ENCODE data around the gene C1QTNF2.
A peak's percentile ranks its signal among the peaks of the same experiment; 100 is the strongest.

The C1QTNF2 gene

DNA sequence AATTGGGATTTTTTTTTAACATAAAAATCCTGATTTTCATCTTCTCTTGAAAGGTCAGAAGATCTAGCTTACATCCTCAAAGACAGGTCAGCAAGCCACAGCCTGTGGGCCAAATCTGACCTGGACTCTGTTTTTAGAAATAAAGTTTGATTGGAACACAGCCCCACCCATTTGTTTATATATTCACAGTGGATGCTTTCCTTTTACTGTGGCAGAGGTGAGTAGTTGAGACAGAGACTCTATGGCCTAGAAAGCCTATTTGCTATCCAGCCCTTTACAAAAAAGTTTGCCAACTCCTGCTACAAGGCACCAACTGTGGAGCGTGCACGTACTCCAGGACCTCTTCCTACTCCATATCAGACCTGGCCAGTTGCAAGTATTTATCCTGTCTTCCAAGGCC is 44.7 kb downstream of the C1QTNF2 start:
- H3K56ac ChIP-seq (ENCODE audit: low read length) = no peak overlapping the region
- no peak overlapping the region for H3K27ac ChIP-seq (ENCODE audit: low read depth, low read length)
- no peak overlapping the region for H2BK15ac ChIP-seq (replicated peaks; ENCODE audit: low read depth)
- H4K5ac ChIP-seq (ENCODE audit: low read length) = no peak overlapping the region
- H3K79me2 ChIP-seq (ENCODE audit: control insufficient read depth, insufficient read depth, low read length) = no peaks in the 10 kb centered on the region
- no peaks in the 10 kb centered on the region for H3K36me3 ChIP-seq (ENCODE audit: control insufficient read depth, insufficient read depth, low read length)
- no peak for DNase-seq
- no peak overlapping the region for H3K4ac ChIP-seq (ENCODE audit: low read depth, low read length)
- no peaks in the 10 kb centered on the region for H3K4me1 ChIP-seq (ENCODE audit: control insufficient read depth, low read depth, low read length)
- H3K79me1 ChIP-seq (ENCODE audit: low read length) = no peaks in the 10 kb centered on the region
- H4K8ac ChIP-seq (ENCODE audit: low read depth, low read length) = no peak overlapping the region
- no CpG with 5 or more reads among the region's 2 CpGs for WGBS (ENCODE audit: extremely low coverage, insufficient coverage, low lambda C conversion rate)
- H3K23ac ChIP-seq (ENCODE audit: low read length) = no peak overlapping the region
- no peak overlapping the region for H2BK120ac ChIP-seq (ENCODE audit: low read depth, low read length)
- H2AK5ac ChIP-seq (ENCODE audit: low read length) = no peak overlapping the region
- no peak overlapping the region for H3K4me3 ChIP-seq (ENCODE audit: low read length)
- no peak overlapping the region for H3K9ac ChIP-seq (ENCODE audit: low read length)
- H2BK5ac ChIP-seq (ENCODE audit: low read length) = no peak overlapping the region
- H3K18ac ChIP-seq (ENCODE audit: low read length) = no peak overlapping the region
- no peak overlapping the region for H3K4me2 ChIP-seq (ENCODE audit: low read length)
- H3K27me3 ChIP-seq (ENCODE audit: insufficient read depth, low read length, poor library complexity) = no peaks in the 10 kb centered on the region

DNA sequence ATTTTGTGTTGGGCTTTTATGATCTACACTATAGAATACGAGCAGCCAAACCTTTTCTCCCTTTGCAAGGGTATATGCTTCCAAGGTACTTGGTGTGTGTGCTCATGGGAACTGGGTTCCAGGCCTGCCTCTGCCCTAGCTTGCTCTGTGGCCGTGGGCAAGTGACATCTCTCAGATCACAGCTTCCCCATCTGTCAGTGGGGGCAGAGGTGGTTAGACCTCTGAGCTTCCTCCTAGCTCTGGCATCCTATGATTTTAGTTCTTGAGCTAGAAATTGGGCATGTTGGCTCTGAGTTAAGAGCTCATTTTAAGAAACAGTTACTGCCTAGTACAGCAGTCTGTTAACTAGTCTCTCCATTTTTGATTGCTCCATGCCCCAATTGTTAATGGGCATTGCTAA is 45.5 kb downstream of the C1QTNF2 start:
- H3K18ac ChIP-seq (ENCODE audit: low read length) = no peak overlapping the region
- no peak overlapping the region for H3K4me3 ChIP-seq (ENCODE audit: low read length)
- H2BK120ac ChIP-seq (ENCODE audit: low read depth, low read length) = no peak overlapping the region
- H4K5ac ChIP-seq (ENCODE audit: low read length) = no peak overlapping the region
- H3K27ac ChIP-seq (ENCODE audit: low read depth, low read length) = no peak overlapping the region
- H3K56ac ChIP-seq (ENCODE audit: low read length) = no peak overlapping the region
- no CpG with 5 or more reads among the region's 2 CpGs for WGBS (ENCODE audit: extremely low coverage, insufficient coverage, low lambda C conversion rate)
- no peak for DNase-seq
- no peaks in the 10 kb centered on the region for H3K36me3 ChIP-seq (ENCODE audit: control insufficient read depth, insufficient read depth, low read length)
- H3K9ac ChIP-seq (ENCODE audit: low read length) = no peak overlapping the region
- no peaks in the 10 kb centered on the region for H3K4me1 ChIP-seq (ENCODE audit: control insufficient read depth, low read depth, low read length)
- no peak overlapping the region for H2BK5ac ChIP-seq (ENCODE audit: low read length)
- no peaks in the 10 kb centered on the region for H3K27me3 ChIP-seq (ENCODE audit: insufficient read depth, low read length, poor library complexity)
- no peak overlapping the region for H3K4ac ChIP-seq (ENCODE audit: low read depth, low read length)
- no peak overlapping the region for H3K23ac ChIP-seq (ENCODE audit: low read length)
- no peaks in the 10 kb centered on the region for H3K79me1 ChIP-seq (ENCODE audit: low read length)
- H2AK5ac ChIP-seq (ENCODE audit: low read length) = no peak overlapping the region
- no peak overlapping the region for H3K4me2 ChIP-seq (ENCODE audit: low read length)
- H2BK15ac ChIP-seq (replicated peaks; ENCODE audit: low read depth) = no peak overlapping the region
- no peaks in the 10 kb centered on the region for H3K79me2 ChIP-seq (ENCODE audit: control insufficient read depth, insufficient read depth, low read length)
- no peak overlapping the region for H4K8ac ChIP-seq (ENCODE audit: low read depth, low read length)

DNA sequence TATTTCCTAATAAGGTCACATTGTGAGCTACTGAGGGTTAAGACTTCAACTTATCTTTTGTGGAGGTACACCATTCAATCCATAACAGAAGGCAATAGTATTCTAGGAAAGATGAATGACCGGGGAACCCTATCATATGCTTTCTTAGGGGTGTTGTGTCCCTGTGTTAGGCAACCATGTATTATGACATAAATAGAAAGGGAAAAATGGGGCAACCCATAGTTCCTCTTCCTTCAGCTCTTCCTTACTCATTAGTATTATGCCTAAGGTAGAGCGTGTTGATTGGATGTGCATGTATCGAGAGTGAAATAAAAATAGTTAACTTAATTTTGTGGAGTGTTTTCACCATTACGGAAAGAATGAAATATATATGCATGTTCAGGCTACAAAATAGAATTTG is 52.0 kb downstream of the C1QTNF2 start:
- 100% methylated on average over 2 of the region's 4 CpGs for WGBS (ENCODE audit: extremely low coverage, insufficient coverage, low lambda C conversion rate)
- no peak overlapping the region for H2BK120ac ChIP-seq (ENCODE audit: low read depth, low read length)
- H3K4me3 ChIP-seq (ENCODE audit: low read length) = no peak overlapping the region
- no peaks in the 10 kb centered on the region for H3K79me1 ChIP-seq (ENCODE audit: low read length)
- no peak overlapping the region for H3K4me2 ChIP-seq (ENCODE audit: low read length)
- H3K9ac ChIP-seq (ENCODE audit: low read length) = no peak overlapping the region
- H3K27ac ChIP-seq (ENCODE audit: low read depth, low read length) = no peak overlapping the region
- H3K18ac ChIP-seq (ENCODE audit: low read length) = no peak overlapping the region
- H2BK15ac ChIP-seq (replicated peaks; ENCODE audit: low read depth) = no peak overlapping the region
- no peaks in the 10 kb centered on the region for H3K27me3 ChIP-seq (ENCODE audit: insufficient read depth, low read length, poor library complexity)
- H2AK5ac ChIP-seq (ENCODE audit: low read length) = no peak overlapping the region
- DNase-seq = no peak
- H3K4me1 ChIP-seq (ENCODE audit: control insufficient read depth, low read depth, low read length) = no peaks in the 10 kb centered on the region
- no peak overlapping the region for H3K4ac ChIP-seq (ENCODE audit: low read depth, low read length)
- H3K79me2 ChIP-seq (ENCODE audit: control insufficient read depth, insufficient read depth, low read length) = no peaks in the 10 kb centered on the region
- H3K23ac ChIP-seq (ENCODE audit: low read length) = no peak overlapping the region
- no peak overlapping the region for H2BK5ac ChIP-seq (ENCODE audit: low read length)
- H4K8ac ChIP-seq (ENCODE audit: low read depth, low read length) = no peak overlapping the region
- H4K5ac ChIP-seq (ENCODE audit: low read length) = no peak overlapping the region
- H3K56ac ChIP-seq (ENCODE audit: low read length) = no peak overlapping the region
- no peaks in the 10 kb centered on the region for H3K36me3 ChIP-seq (ENCODE audit: control insufficient read depth, insufficient read depth, low read length)

GRCh38 chr5:160317434-160317833 is 53.0 kb downstream of the C1QTNF2 start:
- Histone ChIP-seq H3K27me3 (ENCODE audit: insufficient read depth, low read length, poor library complexity) (no peaks in the 10 kb centered on the region), H2BK15ac (replicated peaks; ENCODE audit: low read depth) (no peak overlapping the region), H3K4me1 (ENCODE audit: control insufficient read depth, low read depth, low read length) (peaks cover 3% of the 10 kb centered on the region), H3K23ac (ENCODE audit: low read length) (no peak overlapping the region), H3K4ac (ENCODE audit: low read depth, low read length) (no peak overlapping the region), H2AK5ac (ENCODE audit: low read length) (no peak overlapping the region), H3K9ac (ENCODE audit: low read length) (no peak overlapping the region), H4K8ac (ENCODE audit: low read depth, low read length) (no peak overlapping the region), H2BK5ac (ENCODE audit: low read length) (no peak overlapping the region), H3K36me3 (ENCODE audit: control insufficient read depth, insufficient read depth, low read length) (no peaks in the 10 kb centered on the region), H2BK120ac (ENCODE audit: low read depth, low read length) (no peak overlapping the region), H3K56ac (ENCODE audit: low read length) (no peak overlapping the region), H3K4me2 (ENCODE audit: low read length) (no peak overlapping the region), H3K4me3 (ENCODE audit: low read length) (no peak overlapping the region), H3K79me1 (ENCODE audit: low read length) (no peaks in the 10 kb centered on the region), H3K27ac (ENCODE audit: low read depth, low read length) (no peak overlapping the region), H4K5ac (ENCODE audit: low read length) (no peak overlapping the region), H3K18ac (ENCODE audit: low read length) (no peak overlapping the region), H3K79me2 (ENCODE audit: control insufficient read depth, insufficient read depth, low read length) (no peaks in the 10 kb centered on the region)
- DNase-seq = no peak
- no CpG with 5 or more reads among the region's 5 CpGs for WGBS (ENCODE audit: extremely low coverage, insufficient coverage, low lambda C conversion rate)

DNA sequence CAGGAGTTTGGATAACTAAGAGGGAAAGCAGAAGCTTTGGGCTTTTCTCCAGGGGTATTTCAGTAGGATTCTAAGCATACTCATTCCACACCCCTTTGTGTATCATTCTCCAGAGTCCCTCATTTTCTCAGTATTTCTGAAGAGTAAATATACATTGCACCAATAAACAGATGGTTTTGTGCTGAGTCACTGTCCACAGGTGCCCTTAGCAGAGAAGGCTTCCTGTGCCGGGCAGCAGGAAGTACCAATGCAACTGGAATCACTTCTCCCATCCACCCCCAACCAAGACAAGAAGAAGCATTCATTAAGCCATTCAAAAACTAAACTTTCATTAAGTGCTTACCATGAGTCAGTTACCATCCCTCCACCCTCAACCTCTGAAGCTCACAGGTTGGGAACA is 54.5 kb downstream of the C1QTNF2 start:
- H3K23ac ChIP-seq (ENCODE audit: low read length) = no peak overlapping the region
- H2AK5ac ChIP-seq (ENCODE audit: low read length) = no peak overlapping the region
- H2BK120ac ChIP-seq (ENCODE audit: low read depth, low read length) = no peak overlapping the region
- no peak overlapping the region for H4K8ac ChIP-seq (ENCODE audit: low read depth, low read length)
- H3K56ac ChIP-seq (ENCODE audit: low read length) = no peak overlapping the region
- no CpG with 5 or more reads among the region's 1 CpG for WGBS (ENCODE audit: extremely low coverage, insufficient coverage, low lambda C conversion rate)
- H3K79me2 ChIP-seq (ENCODE audit: control insufficient read depth, insufficient read depth, low read length) = peaks cover 3% of the 10 kb centered on the region
- H3K79me1 ChIP-seq (ENCODE audit: low read length) = peaks cover 2% of the 10 kb centered on the region
- peaks cover 3% of the 10 kb centered on the region for H3K4me1 ChIP-seq (ENCODE audit: control insufficient read depth, low read depth, low read length)
- no peaks in the 10 kb centered on the region for H3K27me3 ChIP-seq (ENCODE audit: insufficient read depth, low read length, poor library complexity)
- H3K4me3 ChIP-seq (ENCODE audit: low read length) = no peak overlapping the region
- no peak overlapping the region for H2BK5ac ChIP-seq (ENCODE audit: low read length)
- no peak overlapping the region for H3K9ac ChIP-seq (ENCODE audit: low read length)
- H3K27ac ChIP-seq (ENCODE audit: low read depth, low read length) = no peak overlapping the region
- H4K5ac ChIP-seq (ENCODE audit: low read length) = no peak overlapping the region
- no peak overlapping the region for H3K18ac ChIP-seq (ENCODE audit: low read length)
- peak; percentile 40 for DNase-seq
- H2BK15ac ChIP-seq (replicated peaks; ENCODE audit: low read depth) = no peak overlapping the region
- no peak overlapping the region for H3K4me2 ChIP-seq (ENCODE audit: low read length)
- H3K36me3 ChIP-seq (ENCODE audit: control insufficient read depth, insufficient read depth, low read length) = no peaks in the 10 kb centered on the region
- H3K4ac ChIP-seq (ENCODE audit: low read depth, low read length) = no peak overlapping the region

- H3K27me3 ChIP-seq (ENCODE audit: insufficient read depth, low read length, poor library complexity) = no peaks in the 10 kb centered on the region
- no peak overlapping the region for H2BK120ac ChIP-seq (ENCODE audit: low read depth, low read length)
- no peak overlapping the region for H2BK5ac ChIP-seq (ENCODE audit: low read length)
- no peak overlapping the region for H2BK15ac ChIP-seq (replicated peaks; ENCODE audit: low read depth)
- H4K5ac ChIP-seq (ENCODE audit: low read length) = no peak overlapping the region
- H3K27ac ChIP-seq (ENCODE audit: low read depth, low read length) = no peak overlapping the region
- no peak overlapping the region for H4K8ac ChIP-seq (ENCODE audit: low read depth, low read length)
- H3K4ac ChIP-seq (ENCODE audit: low read depth, low read length) = no peak overlapping the region
- peak overlapping the region; percentile 16 for H3K18ac ChIP-seq (ENCODE audit: low read length)
- no peaks in the 10 kb centered on the region for H3K36me3 ChIP-seq (ENCODE audit: control insufficient read depth, insufficient read depth, low read length)
- H3K56ac ChIP-seq (ENCODE audit: low read length) = peak overlapping the region; percentile 94
- H3K9ac ChIP-seq (ENCODE audit: low read length) = peak overlapping the region; percentile 80
- no peak overlapping the region for H3K23ac ChIP-seq (ENCODE audit: low read length)
- peaks cover 7% of the 10 kb centered on the region for H3K4me1 ChIP-seq (ENCODE audit: control insufficient read depth, low read depth, low read length)
- DNase-seq = no peak
- peak overlapping the region; percentile 61 for H3K4me3 ChIP-seq (ENCODE audit: low read length)
- peaks cover 18% of the 10 kb centered on the region for H3K79me1 ChIP-seq (ENCODE audit: low read length)
- no peak overlapping the region for H2AK5ac ChIP-seq (ENCODE audit: low read length)
- H3K79me2 ChIP-seq (ENCODE audit: control insufficient read depth, insufficient read depth, low read length) = peaks cover 18% of the 10 kb centered on the region
- peak overlapping the region; percentile 48 for H3K4me2 ChIP-seq (ENCODE audit: low read length)
- WGBS (ENCODE audit: extremely low coverage, insufficient coverage, low lambda C conversion rate) = no CpG with 5 or more reads among the region's 8 CpGs
Measured at GRCh38 chr5:160312960-160313727, 57.3 kb downstream of the C1QTNF2 start.
